GM23248 (cell line): ENCODE results near the gene FNTB.

Experiments used
- EZH2 ChIP-seq: fragments of 200-600 bp; sonication (generic); IDR thresholded peaks from 2 replicates; pipeline ENCODE4 v1.6.1; 2018; ENCODE audit warnings: antibody characterized with exemption, mild to moderate bottlenecking; ENCODE audit not compliant: insufficient read depth, poor library complexity, severe bottlenecking
- EZH2phosphoT487 ChIP-seq: fragments of 200-600 bp; sonication (generic); IDR thresholded peaks from 2 replicates; pipeline ENCODE4 v1.6.1; 2018; ENCODE audit warnings: antibody characterized with exemption, moderate library complexity, mild to moderate bottlenecking, low read depth; ENCODE audit not compliant: insufficient read depth

DNA sequence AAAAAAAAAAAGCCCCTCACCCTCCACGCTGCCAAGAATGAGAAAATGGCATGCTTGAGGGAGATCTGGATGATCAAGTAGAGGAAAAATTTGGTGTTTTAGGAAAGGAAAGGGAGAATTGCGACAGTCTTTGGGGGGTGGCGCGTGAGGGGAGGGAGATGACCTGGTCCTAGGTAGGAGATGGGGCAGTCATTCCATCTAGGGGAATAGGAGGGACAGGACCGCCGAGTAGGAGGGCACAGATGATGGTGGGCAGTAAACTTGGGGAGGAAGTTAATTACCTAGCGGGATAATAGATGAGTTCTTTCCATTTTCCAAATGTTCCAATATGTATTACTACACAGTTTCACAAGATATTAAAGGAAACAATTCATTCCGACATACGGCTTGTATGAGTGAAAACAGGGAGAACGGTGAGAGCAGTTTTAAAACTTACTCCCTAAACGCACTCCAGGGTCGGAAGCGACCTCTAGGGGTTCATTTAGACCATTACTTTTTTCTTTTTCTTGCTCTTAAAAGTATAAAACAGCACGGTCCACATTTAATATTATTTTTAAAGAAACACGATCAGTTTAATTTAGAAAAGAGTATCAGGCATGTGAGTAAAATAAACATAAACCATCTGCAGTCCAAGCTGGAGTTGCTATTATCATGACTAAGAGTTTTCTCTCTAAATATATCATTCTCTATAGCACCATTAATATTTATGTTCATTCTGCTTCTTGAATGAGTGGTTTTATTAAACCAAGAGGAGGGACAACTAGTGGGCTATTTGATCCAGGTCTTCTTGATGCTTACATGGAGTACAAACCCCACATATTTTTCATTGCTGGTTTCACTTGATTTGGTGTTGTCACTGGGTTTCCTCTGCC, 3.0 kb upstream of the FNTB start:
- TF ChIP-seq EZH2 (no peak), EZH2phosphoT487 (no peak)
